Measurements from ENCODE around the gene LACC1.

Gene LACC1

GRCh38 chr13:43879755-43880181 is at the start of gene LACC1:
Gene LACC1, plus strand, starts transcription at chr13:43879904. Its CDS starts 1,082 bp downstream, at chr13:43880986.
- no peak for DNase-seq

DNA sequence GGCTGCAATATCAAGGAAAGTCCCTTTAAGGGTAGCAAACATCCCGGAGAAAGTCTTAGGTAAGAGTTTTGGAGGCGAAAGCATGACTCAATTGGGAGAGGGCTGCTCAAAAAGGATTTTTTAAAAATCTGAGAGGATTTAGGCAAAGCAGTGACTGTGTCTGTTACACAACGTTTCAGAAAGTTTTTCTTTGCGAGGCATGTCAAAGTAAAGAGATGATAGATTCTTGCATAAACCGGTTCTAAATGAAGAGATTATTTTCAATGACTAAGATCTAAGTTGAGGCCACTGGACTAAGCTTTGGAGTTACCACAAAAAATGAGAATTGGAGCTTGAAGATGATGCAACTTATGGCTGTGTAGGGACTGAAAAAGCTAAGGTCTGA is 49.2 kb upstream of the LACC1 start:
- no peak for DNase-seq

GRCh38 chr13:43831088-43831487 is 48.6 kb upstream of the LACC1 start:
- DNase-seq, result no peak

- DNase-seq, result no peak
Observed at GRCh38 chr13:43835701-43836100, 44.0 kb upstream of the LACC1 start.

- DNase-seq, result no peak
Observed at GRCh38 chr13:43838909-43839308, 40.8 kb upstream of the LACC1 start.

DNA sequence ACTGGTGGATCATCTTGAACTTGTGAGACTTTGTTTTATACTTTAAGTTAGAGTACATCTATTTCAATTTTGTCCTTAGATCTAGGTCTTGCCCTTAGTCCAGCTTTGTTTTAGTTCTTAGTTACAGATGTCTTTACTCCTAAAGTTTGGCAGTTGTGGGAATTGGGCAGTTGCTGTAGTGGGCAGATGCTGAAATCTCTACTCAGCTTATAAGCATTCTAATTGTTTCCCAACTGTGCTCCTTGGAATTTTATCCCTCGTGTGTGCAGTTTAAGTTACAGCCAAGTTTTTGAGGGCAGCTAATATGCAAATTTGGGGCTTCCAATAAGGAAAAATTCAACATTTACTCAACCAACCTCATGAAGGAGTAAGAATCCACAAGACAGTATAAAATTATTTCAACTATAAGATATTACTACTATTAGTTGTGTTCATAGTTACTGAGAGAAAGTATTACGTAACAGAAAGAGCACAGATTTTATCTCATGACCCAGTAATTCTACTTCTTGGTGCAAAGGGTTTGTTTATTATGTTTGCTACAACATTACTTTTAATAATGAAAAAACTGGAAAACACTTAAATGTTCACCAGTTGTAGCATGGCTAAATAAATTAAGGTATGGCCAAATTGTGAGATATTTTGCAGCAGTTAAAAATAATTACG is 33.1 kb upstream of the LACC1 start:
- no peak for DNase-seq

DNA sequence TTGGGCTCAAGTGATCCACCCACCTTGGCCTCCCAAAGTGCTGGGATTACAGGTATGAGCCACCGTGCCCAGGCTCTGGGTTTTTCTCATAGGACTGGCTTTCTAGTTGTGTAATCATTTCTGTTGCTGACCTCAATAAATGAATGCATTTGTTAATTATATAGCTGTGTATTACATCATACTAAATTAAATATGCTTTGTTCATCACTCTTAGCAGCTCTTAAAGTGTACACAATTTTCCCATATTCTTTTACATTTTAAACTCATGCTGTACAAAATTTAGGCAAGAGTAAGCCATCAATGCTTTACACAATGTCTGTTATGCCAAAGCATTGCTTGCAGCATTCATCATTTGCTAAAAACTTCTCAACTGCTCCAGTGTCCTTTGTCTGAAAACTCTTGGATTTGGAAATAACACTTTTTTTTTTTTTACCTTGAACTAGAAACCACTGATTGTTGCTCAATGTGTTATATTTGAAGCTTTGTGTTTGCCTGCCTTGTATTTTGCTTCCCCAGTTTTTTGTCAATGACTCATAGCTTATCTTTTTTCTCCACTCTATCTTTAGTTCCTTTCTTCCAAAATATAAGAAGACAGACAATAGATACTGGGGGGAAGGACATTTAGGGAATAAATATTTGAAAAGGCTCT is 31.6 kb upstream of the LACC1 start:
- no peak for DNase-seq

- DNase-seq, result no peak
Observed at GRCh38 chr13:43850873-43851272, 28.8 kb upstream of the LACC1 start.

DNA sequence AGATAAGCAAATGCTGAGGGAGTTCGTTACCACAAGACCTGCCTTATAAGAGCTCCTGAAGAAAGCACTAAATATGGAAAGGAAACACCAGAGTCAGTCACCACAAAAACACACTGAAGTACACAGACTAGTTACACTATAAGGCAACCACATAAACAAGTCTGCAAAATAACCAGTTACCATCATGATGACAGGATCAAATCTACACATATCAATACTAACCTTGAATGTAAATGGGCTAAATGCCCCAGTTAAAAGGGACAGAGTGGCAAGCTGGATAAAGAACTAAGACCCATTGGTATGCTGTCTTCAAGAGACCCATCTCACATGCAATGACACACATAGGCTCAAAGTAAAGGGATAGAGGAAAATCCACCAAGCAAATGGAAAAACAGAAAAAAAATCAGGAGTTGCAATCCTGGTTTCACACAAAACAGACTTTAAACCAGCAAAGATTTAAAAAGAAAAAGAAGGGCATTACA is 26.7 kb upstream of the LACC1 start:
- DNase-seq, result no peak

- DNase-seq, result no peak
Observed at GRCh38 chr13:43861863-43862262, 17.8 kb upstream of the LACC1 start.

DNA sequence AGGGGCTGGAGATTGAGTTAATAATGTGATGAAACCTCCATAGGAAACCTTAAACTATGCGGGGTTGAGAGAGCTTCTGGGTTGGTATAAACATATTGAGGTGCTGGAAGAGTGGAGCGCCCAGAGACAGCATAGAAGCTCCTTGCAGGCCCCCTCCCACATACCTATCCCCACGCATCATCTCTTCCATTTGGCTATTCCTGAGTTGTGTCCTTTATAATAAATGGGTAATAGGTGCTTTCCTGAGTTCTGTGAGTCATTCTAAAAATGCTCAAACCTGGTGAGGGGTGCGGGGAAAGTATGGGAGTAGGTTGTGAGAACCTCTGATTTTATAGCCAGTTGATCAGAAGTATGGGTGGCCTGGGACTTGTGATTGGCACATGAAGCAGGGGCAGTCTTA is 14.8 kb upstream of the LACC1 start:
- no peak for DNase-seq

DNA sequence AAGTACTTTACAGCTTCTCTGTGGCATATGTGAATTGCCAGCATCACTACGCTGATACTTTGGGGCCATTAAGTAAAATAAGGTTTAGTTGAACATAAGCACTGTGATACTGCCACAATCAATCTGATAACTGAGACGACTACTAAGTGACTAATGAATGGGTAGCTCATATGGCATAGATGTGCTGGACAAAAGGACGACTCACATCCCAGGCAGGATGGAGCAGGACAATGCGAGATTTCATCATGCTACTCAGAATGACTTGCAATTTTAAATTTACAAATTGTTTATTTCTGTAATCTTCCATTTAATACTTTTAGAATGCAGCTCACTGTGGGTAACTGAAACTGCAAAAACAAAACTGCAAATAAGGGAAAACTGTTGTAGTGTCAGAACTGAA is 13.8 kb upstream of the LACC1 start:
- DNase-seq, result no peak

GRCh38 chr13:43872181-43872580 is 7.5 kb upstream of the LACC1 start:
- no peak for DNase-seq

DNA sequence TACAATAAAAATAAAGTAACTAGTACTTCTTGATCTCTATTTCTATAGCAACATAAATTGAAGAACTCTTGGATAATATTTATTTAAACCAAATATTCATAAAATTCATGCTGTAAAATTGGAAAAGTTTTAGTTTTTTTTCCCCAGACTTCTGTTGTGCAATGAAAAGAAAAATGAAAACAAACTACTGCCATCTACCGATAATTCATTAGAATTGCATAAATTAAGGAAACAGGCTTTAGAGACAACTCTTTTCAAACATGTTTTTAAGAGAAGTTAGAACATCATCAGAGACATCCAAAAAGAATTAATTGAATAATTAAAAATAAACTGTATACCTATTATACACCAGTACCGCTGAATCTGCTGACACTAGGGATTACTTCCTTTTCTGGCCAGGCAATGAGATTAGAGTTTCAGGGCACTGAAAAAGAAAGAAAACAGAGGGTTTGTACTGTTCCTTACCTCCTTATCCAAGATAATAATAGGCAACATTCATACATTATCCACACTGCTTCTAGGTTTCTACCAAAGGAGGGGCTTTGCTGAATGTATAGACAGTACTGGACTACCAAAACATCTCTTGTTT is 5.1 kb upstream of the LACC1 start:
- no peak for DNase-seq

DNA sequence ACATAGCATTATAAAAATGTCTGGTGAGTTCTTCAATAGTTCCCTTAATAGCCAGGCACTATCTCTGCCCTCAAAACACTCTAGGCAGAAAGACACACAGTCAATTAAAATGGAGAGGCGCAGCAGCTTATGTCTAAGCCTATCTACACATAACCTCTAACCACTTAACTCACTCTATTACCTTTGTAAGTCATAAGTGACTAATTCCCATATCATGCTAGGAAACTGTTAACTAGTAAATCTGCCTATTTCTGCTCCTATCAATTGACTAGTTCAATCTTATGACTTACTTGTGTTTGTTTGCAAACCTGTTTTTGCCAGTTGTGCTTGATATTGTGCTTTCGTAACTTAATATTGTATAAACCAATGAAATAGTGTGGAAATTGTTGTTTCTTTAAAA is 3.3 kb upstream of the LACC1 start:
- DNase-seq, result no peak

GRCh38 chr13:43877326-43877725 is 2.4 kb upstream of the LACC1 start:
- no peak for DNase-seq

DNA sequence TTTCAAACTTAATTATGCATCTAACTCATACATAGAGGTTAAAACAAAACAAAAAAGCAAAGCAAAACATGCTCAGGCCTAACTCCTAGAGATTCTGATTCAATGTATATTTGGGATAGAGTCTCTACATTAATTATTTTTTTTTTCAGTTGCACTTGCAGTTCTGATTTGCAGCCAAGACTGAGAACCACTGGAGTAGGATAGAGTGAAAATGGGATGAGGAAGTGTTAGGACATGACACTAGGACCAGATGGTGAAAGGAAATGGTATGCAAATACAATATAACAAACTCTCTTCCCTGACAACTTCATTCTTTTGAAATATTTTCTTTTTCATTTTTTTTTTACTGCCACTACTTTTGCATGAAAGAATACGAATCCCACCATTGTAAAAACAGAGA is 1.9 kb upstream of the LACC1 start:
- DNase-seq, result no peak

GRCh38 chr13:43878892-43879754 is 581 bp upstream of the LACC1 start, which contains the start of gene CCDC122:
Gene CCDC122, minus strand, starts transcription at chr13:43879740. Its CDS starts 10,364 bp downstream, at chr13:43869376.
- DNase-seq, result peak; percentile 28

GRCh38 chr13:43880214-43880855 is 631 bp downstream of the LACC1 start:
- no peak for DNase-seq

GRCh38 chr13:43880926-43881325 is 1.2 kb downstream of the LACC1 start:
- DNase-seq, result no peak

- DNase-seq, result no peak
Observed at GRCh38 chr13:43881580-43881979, 1.9 kb downstream of the LACC1 start.

DNA sequence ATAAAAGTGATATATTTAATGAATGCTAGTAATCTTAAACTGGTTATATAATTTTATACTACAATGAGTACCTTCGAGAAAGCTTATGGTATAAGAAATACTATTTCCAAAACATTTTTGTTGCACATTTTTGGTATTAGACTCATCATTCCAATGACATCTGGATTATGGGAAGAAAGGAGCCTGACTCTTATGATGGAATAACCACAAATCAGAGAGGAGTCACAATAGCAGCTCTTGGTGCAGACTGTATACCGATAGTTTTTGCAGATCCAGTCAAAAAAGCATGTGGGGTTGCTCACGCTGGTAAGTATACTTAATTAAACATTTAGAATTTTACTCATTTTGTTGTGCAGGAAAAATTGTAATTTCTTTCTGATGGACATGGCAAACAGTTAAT is 3.9 kb downstream of the LACC1 start:
- no peak for DNase-seq

DNA sequence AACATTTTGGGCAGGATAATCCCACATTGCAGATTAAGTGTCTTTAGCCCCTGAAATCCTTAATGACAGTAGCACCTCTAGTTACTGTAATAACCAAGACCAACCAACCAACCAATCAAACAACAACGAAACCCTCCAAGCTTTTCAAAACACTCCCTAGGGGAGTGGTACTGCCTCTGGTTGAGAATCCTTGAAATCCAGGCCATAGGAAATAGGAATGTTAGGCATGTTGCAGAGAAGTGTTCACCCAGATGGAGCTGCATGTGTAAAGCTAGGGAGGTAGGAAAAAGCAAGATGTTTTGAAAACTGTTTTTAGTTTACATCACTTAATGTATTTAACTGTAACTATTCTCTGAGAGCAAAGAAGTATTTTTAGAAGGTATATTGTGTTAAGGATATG is 4.5 kb downstream of the LACC1 start:
- no peak for DNase-seq

Data from NCI-H510A (cell line).